C1 segment of cervical spinal cord (tissue), 14 donors: ENCODE results near the gene FLNC.

Experiments
- DNase-seq, 14 donors: peaks; one replicate each; lab custom pipeline; 2025; lab: John Stamatoyannopoulos, UW

The FLNC gene

GRCh38 chr7:128891110-128891941 is 61.1 kb downstream of the FLNC start:
- no peak for DNase-seq

GRCh38 chr7:128891942-128892269 is 61.7 kb downstream of the FLNC start:
- no peak for DNase-seq

- no peak for DNase-seq
These were observed 62.5 kb downstream of the FLNC start for GRCh38 chr7:128892521-128893250.

GRCh38 chr7:128893251-128894100 is 63.3 kb downstream of the FLNC start:
- no peak for DNase-seq

GRCh38 chr7:128894101-128894440 is 63.9 kb downstream of the FLNC start:
- no peak for DNase-seq

GRCh38 chr7:128895320-128895719 is 65.1 kb downstream of the FLNC start:
- no peak for DNase-seq

- DNase-seq: no peak
These were observed 69.2 kb downstream of the FLNC start for GRCh38 chr7:128899392-128899791.

- DNase-seq: no peak
These were observed 70.0 kb downstream of the FLNC start for GRCh38 chr7:128900237-128900636.

- DNase-seq: no peak
These were observed 72.8 kb downstream of the FLNC start for GRCh38 chr7:128902761-128903585.

GRCh38 chr7:128903621-128904361 is 73.6 kb downstream of the FLNC start:
- DNase-seq: no peak

- DNase-seq: no peak
These were observed 74.4 kb downstream of the FLNC start for GRCh38 chr7:128904381-128905197.

GRCh38 chr7:128906001-128906765 is 76.0 kb downstream of the FLNC start:
- no peak for DNase-seq

- no peak for DNase-seq
These were observed 76.8 kb downstream of the FLNC start for GRCh38 chr7:128906766-128907559.
